CD4-positive, CD25-positive, alpha-beta regulatory T cell (primary cell): ENCODE results near the gene RNU4-1. TPM values are rescaled to one million over a fixed set of nuclear protein-coding genes. Genes with fewer than 3 reads are reported as not detected.
A peak's percentile ranks its signal among the peaks of the same experiment; 100 is the strongest.

Source experiments
- ATAC-seq, 2 donors: fragments of 150-1000 bp; cut with Tn5 transposase; one replicate each; pipeline ENCODE4 v1.10.0; 2021; ENCODE audit warnings: low read depth in 2 of 2, moderate number of reproducible peaks in 2 of 2, moderate library complexity in 1 of 2
- DNase-seq, 3 donors: peaks; one replicate each; pipeline versions ENCODE4 v3.0.0 to v3.0.0-alpha.2; 2012 to 2022; ENCODE audit warnings: mixed read lengths in 1 of 3
- H3K27ac ChIP-seq: one replicate; pipeline ENCODE4 v1.7.0; 2013; ENCODE audit warnings: mild to moderate bottlenecking, low read length; ENCODE audit not compliant: insufficient read depth, poor library complexity, severe bottlenecking
- H3K27me3 ChIP-seq: one replicate; pipeline ENCODE4 v1.7.0; 2013; ENCODE audit warnings: low read length; ENCODE audit not compliant: control insufficient read depth, insufficient read depth
- H3K36me3 ChIP-seq: one replicate; pipeline ENCODE4 v1.7.0; 2013; ENCODE audit warnings: mild to moderate bottlenecking, low read length, moderate library complexity; ENCODE audit not compliant: control insufficient read depth, insufficient read depth
- H3K4me1 ChIP-seq: 2 replicates; pipeline ENCODE4 v1.7.0; 2013; ENCODE audit warnings: mild to moderate bottlenecking, low read length; ENCODE audit not compliant: insufficient read depth, control insufficient read depth, poor library complexity, severe bottlenecking
- H3K4me3 ChIP-seq: one replicate; pipeline ENCODE4 v1.7.0; 2013; ENCODE audit warnings: low read depth, mild to moderate bottlenecking, low read length, moderate library complexity
- H3K9me3 ChIP-seq, 2 experiments: 1 replicate in 1 of 2; 2 replicates in 1 of 2; pipeline ENCODE4 v1.7.0; 2013; ENCODE audit warnings: low read length in 2 of 2, mild to moderate bottlenecking in 1 of 2, moderate library complexity in 1 of 2; ENCODE audit not compliant: control insufficient read depth in 2 of 2
- H3K27ac Mint-ChIP-seq, 3 donors: one replicate each; pipeline ENCODE4 v1.8.0; 2020 to 2022; ENCODE audit warnings: mild to moderate bottlenecking in 3 of 3, mixed read lengths in 3 of 3, moderate library complexity in 2 of 3
- H3K27me3 Mint-ChIP-seq: one replicate; pipeline ENCODE4 v1.8.0; 2022; ENCODE audit warnings: mild to moderate bottlenecking, mixed read lengths
- H3K36me3 Mint-ChIP-seq: one replicate; pipeline ENCODE4 v1.8.0; 2020; ENCODE audit warnings: mixed read lengths
- H3K4me1 Mint-ChIP-seq, 4 donors: one replicate each; pipeline ENCODE4 v1.8.0; 2020 to 2022; ENCODE audit warnings: mixed read lengths in 4 of 4, mild to moderate bottlenecking in 1 of 4
- H3K4me3 Mint-ChIP-seq, 4 donors: one replicate each; pipeline ENCODE4 v1.8.0; 2020 to 2022; ENCODE audit warnings: mild to moderate bottlenecking in 4 of 4, mixed read lengths in 4 of 4, moderate library complexity in 3 of 4
- H3K9me3 Mint-ChIP-seq, 7 donors: one replicate each; pipeline ENCODE4 v1.8.0; 2020 to 2022; ENCODE audit warnings: mixed read lengths in 7 of 7, mild to moderate bottlenecking in 3 of 7, moderate library complexity in 2 of 7
- polyA plus RNA-seq, 4 donors: library from polyadenylated mRNA; unstranded; fragments of 300-500 nt; fragmentation: Illumina TruSeq; gene quantifications; one replicate each; pipeline ENCODE4 v1.2.3, GENCODE V29; 2021
- total RNA-seq: library from RNA; stranded (reverse); gene quantifications from one replicate; pipeline ENCODE4 v1.2.3, GENCODE V29; 2022

The RNU4-1 gene
- total and polyA plus RNA-seq, 5 donors from 2014 or later, result 1,793 TPM; not detected in 4

- H3K27me3 Mint-ChIP-seq, result no peaks in the 10 kb centered on the region
- H3K36me3 Mint-ChIP-seq, result no peaks in the 10 kb centered on the region
- no peaks in the 10 kb centered on the region for H3K36me3 ChIP-seq
Observed at GRCh38 chr12:120317224-120318105, 24.4 kb upstream of the RNU4-1 start.

GRCh38 chr12:120316798-120317223 lies 23.8 kb upstream of the RNU4-1 start:
- no peak for ATAC-seq
- Histone ChIP-seq H3K27me3 (no peaks in the 10 kb centered on the region), H3K4me3 (peak overlapping the region; percentile 75), H3K9me3 (no peaks in the 10 kb centered on the region), H3K36me3 (no peaks in the 10 kb centered on the region), H3K4me1 (peaks cover 8% of the 10 kb centered on the region), H3K27ac (peak overlapping the region; percentile 86)
- DNase-seq, result no peak
- H3K4me1 Mint-ChIP-seq, result peaks cover 10 to 14% (median 12%) of the 10 kb centered on the region in 4 donors
- H3K27ac Mint-ChIP-seq, result peak overlapping the region; percentile 93 to 97 (median 96)
- H3K9me3 Mint-ChIP-seq, result peaks cover 0 to 1% (median 0%) of the 10 kb centered on the region in 7 donors
- H3K36me3 Mint-ChIP-seq, result no peaks in the 10 kb centered on the region
- no peaks in the 10 kb centered on the region for H3K27me3 Mint-ChIP-seq
- H3K4me3 Mint-ChIP-seq, result peak overlapping the region; percentile 71 to 91 (median 86)

More at GRCh38 chr12:120317224-120318105, 24.4 kb upstream of the RNU4-1 start:
- Mint-ChIP-seq H3K9me3 (peaks cover 0 to 1% (median 0%) of the 10 kb centered on the region in 7 donors), H3K27ac (peak overlapping the region; percentile 93 to 97 (median 96)), H3K4me3 (peak overlapping the region; percentile 71 to 91 (median 86)), H3K4me1 (peaks cover 9 to 14% (median 12%) of the 10 kb centered on the region in 4 donors)
- peak; percentile 99 to 100 (median 100) for DNase-seq
- ATAC-seq, result peak; percentile 100
- Histone ChIP-seq H3K4me3 (peak overlapping the region; percentile 75), H3K9me3 (no peaks in the 10 kb centered on the region), H3K27me3 (no peaks in the 10 kb centered on the region), H3K27ac (peak overlapping the region; percentile 86), H3K4me1 (peaks cover 8% of the 10 kb centered on the region)

- H3K4me1 Mint-ChIP-seq, result peaks cover 11 to 14% (median 14%) of the 10 kb centered on the region in 4 donors
- H3K27me3 Mint-ChIP-seq, result no peaks in the 10 kb centered on the region
- ATAC-seq (no peak), DNase-seq (no peak)
- Histone ChIP-seq H3K4me3 (no peak overlapping the region), H3K4me1 (peaks cover 8% of the 10 kb centered on the region), H3K36me3 (no peaks in the 10 kb centered on the region), H3K9me3 (no peaks in the 10 kb centered on the region), H3K27me3 (no peaks in the 10 kb centered on the region), H3K27ac (no peak overlapping the region)
- no peaks in the 10 kb centered on the region for H3K36me3 Mint-ChIP-seq
- H3K4me3 Mint-ChIP-seq, result no peak overlapping the region
- H3K27ac Mint-ChIP-seq, result no peak overlapping the region
- peaks cover 0 to 1% (median 0%) of the 10 kb centered on the region in 7 donors for H3K9me3 Mint-ChIP-seq
Observed at GRCh38 chr12:120314220-120314619, 21.2 kb upstream of the RNU4-1 start.

- peak within 1 kb of the TSS; percentile 98 for H3K4me3 ChIP-seq
- no peaks in the 10 kb centered on the region for H3K27me3 Mint-ChIP-seq
- no peaks in the 10 kb centered on the region for H3K36me3 ChIP-seq
- DNase-seq (peak; percentile 84 to 96 (median 90)), ATAC-seq (peak; percentile 100)
- H3K4me1 Mint-ChIP-seq, result peaks cover 3 to 13% (median 6%) of the 10 kb centered on the region in 4 donors
- no peaks in the 10 kb centered on the region for H3K36me3 Mint-ChIP-seq
- peak within 1 kb of the TSS; percentile 88 to 94 (median 93) for H3K4me3 Mint-ChIP-seq
- H3K9me3 ChIP-seq, result no peaks in the 10 kb centered on the region
- H3K27me3 ChIP-seq, result no peaks in the 10 kb centered on the region
- peak within 1 kb of the TSS; percentile 65 for H3K27ac ChIP-seq
- no peaks in the 10 kb centered on the region for H3K9me3 Mint-ChIP-seq
- peak within 1 kb of the TSS; percentile 32 to 91 (median 84) for H3K27ac Mint-ChIP-seq
- peaks cover 13% of the 10 kb centered on the region for H3K4me1 ChIP-seq
Observed at GRCh38 chr12:120301962-120302815, 9.2 kb upstream of the RNU4-1 start, which contains the start of gene SIRT4. TSS of gene SIRT4 (plus strand) at chr12:120302321. CDS start at chr12:120303562, 1,241 bp downstream.

GRCh38 chr12:120292411-120292660 lies 701 bp downstream of the RNU4-1 start:
- peak overlapping the region; percentile 99 for H3K27ac ChIP-seq
- H3K9me3 ChIP-seq, result no peaks in the 10 kb centered on the region
- no peak for DNase-seq
- peak in 1 of 2 donors; percentile 4 for ATAC-seq
- Mint-ChIP-seq H3K27ac (no peak overlapping the region), H3K27me3 (no peaks in the 10 kb centered on the region), H3K9me3 (no peaks in the 10 kb centered on the region), H3K36me3 (no peaks in the 10 kb centered on the region), H3K4me3 (no peak overlapping the region), H3K4me1 (peaks cover 0 to 13% (median 0%) of the 10 kb centered on the region in 4 donors)
- H3K36me3 ChIP-seq, result no peaks in the 10 kb centered on the region
- peak overlapping the region; percentile 91 for H3K4me3 ChIP-seq
- no peaks in the 10 kb centered on the region for H3K27me3 ChIP-seq
- peaks cover 20% of the 10 kb centered on the region for H3K4me1 ChIP-seq

- no peaks in the 10 kb centered on the region for H3K27me3 Mint-ChIP-seq
- H3K36me3 ChIP-seq, result no peaks in the 10 kb centered on the region
- H3K4me3 Mint-ChIP-seq, result no peak overlapping the region
- peak overlapping the region; percentile 91 for H3K4me3 ChIP-seq
- H3K27me3 ChIP-seq, result no peaks in the 10 kb centered on the region
- H3K36me3 Mint-ChIP-seq, result no peaks in the 10 kb centered on the region
- DNase-seq (peak in 2 of 3 donors; percentile 7 to 10), ATAC-seq (no peak)
- H3K9me3 Mint-ChIP-seq, result no peaks in the 10 kb centered on the region
- peaks cover 20% of the 10 kb centered on the region for H3K4me1 ChIP-seq
- H3K4me1 Mint-ChIP-seq, result peaks cover 0 to 13% (median 0%) of the 10 kb centered on the region in 4 donors
- H3K9me3 ChIP-seq, result no peaks in the 10 kb centered on the region
- peak overlapping the region; percentile 99 for H3K27ac ChIP-seq
- H3K27ac Mint-ChIP-seq, result peak overlapping the region in 2 of 3 donors; percentile 51 to 92
Observed at GRCh38 chr12:120290609-120291305, 2.3 kb downstream of the RNU4-1 start.

GRCh38 chr12:120287491-120287890 lies 5.5 kb downstream of the RNU4-1 start:
- no peak overlapping the region for H3K4me3 Mint-ChIP-seq

More at GRCh38 chr12:120287491-120287890, 5.5 kb downstream of the RNU4-1 start:
- DNase-seq (no peak), ATAC-seq (no peak)
- Histone ChIP-seq H3K27ac (no peak overlapping the region), H3K9me3 (no peaks in the 10 kb centered on the region), H3K27me3 (no peaks in the 10 kb centered on the region), H3K4me1 (peaks cover 12% of the 10 kb centered on the region), H3K36me3 (no peaks in the 10 kb centered on the region), H3K4me3 (no peak overlapping the region)
- Mint-ChIP-seq H3K27ac (no peak overlapping the region), H3K36me3 (no peaks in the 10 kb centered on the region), H3K4me1 (peaks cover 0 to 13% (median 2%) of the 10 kb centered on the region in 4 donors), H3K27me3 (peaks cover 4% of the 10 kb centered on the region), H3K9me3 (no peaks in the 10 kb centered on the region)
